Endothelial cell of umbilical vein (primary cell): ENCODE data around the gene KIRREL1. TPM values are rescaled to one million over a fixed set of nuclear protein-coding genes. Genes with fewer than 3 reads are reported as not detected.
A peak's percentile ranks its signal among the peaks of the same experiment; 100 is the strongest.

Experiments
- BruUV-seq: library from RNA; stranded (reverse); fragments of 400-500 nt; replicated peaks from 2 replicates; lab custom pipeline; 2021; lab: Mats Ljungman, UMichigan
- CTCF ChIA-PET: fragments of 300-600, 350-600 bp; sonication (Branson Sonifier 250); formaldehyde crosslinking; loops from one replicate; lab custom pipeline; 2021; ENCODE audit warnings: antibody characterized with exemption, inconsistent platforms; lab: Charles Lee
- POLR2A ChIA-PET: fragments of 300-600, 350-600 bp; sonication (Branson Sonifier 250); formaldehyde crosslinking; loops from one replicate; lab custom pipeline; 2021; ENCODE audit warnings: antibody characterized with exemption, inconsistent platforms; lab: Charles Lee
- DNase-seq: peaks from one replicate; pipeline ENCODE4 v3.0.0-alpha.2; 2011; ENCODE audit warnings: low read depth, low spot score
- FAIRE-seq: peaks from 2 replicates; lab custom pipeline; 2011; peaks lifted over from hg19 to GRCh38; lab: Jason Lieb, UNC
- H2AFZ ChIP-seq: 2 replicates; pipeline ENCODE4 v1.6.0; 2012; ENCODE audit warnings: low read depth, low read length, control low read depth, inconsistent platforms
- H3K27ac ChIP-seq: 2 replicates; pipeline ENCODE4 v1.5.1; 2011; ENCODE audit warnings: low read depth, mild to moderate bottlenecking, control low read depth, low read length, moderate library complexity; ENCODE audit not compliant: insufficient read depth
- H3K27me3 ChIP-seq, 2 experiments: 2 replicates each; pipeline versions ENCODE4 v1.6.0 to v1.6.1; 2011; ENCODE audit warnings: low read length in 2 of 2, mixed read lengths in 1 of 2; ENCODE audit not compliant: control insufficient read depth in 2 of 2, insufficient read depth in 2 of 2
- H3K36me3 ChIP-seq, 2 experiments: 2 replicates in 1 of 2; 3 replicates in 1 of 2; pipeline ENCODE4 v1.5.1; 2011; ENCODE audit warnings: low read length in 2 of 2, mild to moderate bottlenecking in 1 of 2, moderate library complexity in 1 of 2; ENCODE audit not compliant: control insufficient read depth in 2 of 2, insufficient read depth in 2 of 2; ENCODE audit errors: extremely low read depth in 1 of 2
- H3K4me1 ChIP-seq: 3 replicates; pipeline ENCODE4 v1.5.1; 2011; ENCODE audit warnings: mild to moderate bottlenecking, low read length; ENCODE audit not compliant: control insufficient read depth, insufficient read depth; ENCODE audit errors: extremely low read depth
- H3K4me2 ChIP-seq: 2 replicates; pipeline ENCODE4 v1.6.1; 2011; ENCODE audit warnings: low read length, control low read depth, mixed read lengths; ENCODE audit not compliant: insufficient read depth
- H3K4me3 ChIP-seq, 3 experiments: fragments of 200-600 bp in 1 of 3; sonication (generic), shearing (Covaris generic) in 1 of 3; replicated peaks in 1 of 3; 2 replicates each; pipeline ENCODE4 v1.5.1; 2011 to 2016; ENCODE audit warnings: control low read depth in 3 of 3, low read length in 3 of 3, mild to moderate bottlenecking in 2 of 3, inconsistent platforms in 1 of 3, low read depth in 1 of 3, moderate library complexity in 1 of 3; ENCODE audit not compliant: insufficient read depth in 1 of 3
- H3K79me2 ChIP-seq: 2 replicates; pipeline ENCODE4 v1.6.0; 2012; ENCODE audit warnings: low read length, inconsistent platforms; ENCODE audit not compliant: control insufficient read depth, insufficient read depth
- H3K9ac ChIP-seq: replicated peaks from 2 replicates; pipeline ENCODE3; 2011; ENCODE audit warnings: low read length, control low read depth; ENCODE audit not compliant: insufficient read depth; ENCODE audit errors: extremely low read depth
- H3K9me1 ChIP-seq: replicated peaks from 3 replicates; pipeline ENCODE4 v1.6.0; 2011; ENCODE audit warnings: mild to moderate bottlenecking, low read length; ENCODE audit not compliant: control insufficient read depth, insufficient read depth; ENCODE audit errors: extremely low read depth
- H3K9me3 ChIP-seq: replicated peaks from 2 replicates; pipeline ENCODE4 v1.5.1; 2012; ENCODE audit warnings: low read length, inconsistent platforms; ENCODE audit not compliant: control insufficient read depth, insufficient read depth
- H4K20me1 ChIP-seq: replicated peaks from 2 replicates; pipeline ENCODE3; 2011; ENCODE audit warnings: mild to moderate bottlenecking, low read length; ENCODE audit not compliant: control insufficient read depth, insufficient read depth; ENCODE audit errors: extremely low read depth
- EZH2 ChIP-seq: IDR thresholded peaks from 2 replicates; pipeline ENCODE4 v1.6.1; 2012; ENCODE audit warnings: borderline replicate concordance, low read depth, mild to moderate bottlenecking, moderate library complexity, low read length, inconsistent platforms; ENCODE audit not compliant: severe bottlenecking
- FOS ChIP-seq: IDR thresholded peaks from 2 replicates; pipeline ENCODE4 v1.6.1; 2011; ENCODE audit warnings: mild to moderate bottlenecking, low read length, moderate library complexity, borderline replicate concordance; ENCODE audit not compliant: insufficient read depth
- GATA2 ChIP-seq: IDR thresholded peaks from 2 replicates; pipeline ENCODE4 v1.7.0; 2011; ENCODE audit warnings: low read depth, mild to moderate bottlenecking, moderate library complexity, mixed read lengths, low read length; ENCODE audit not compliant: insufficient read length, insufficient read depth
- JUN ChIP-seq: IDR thresholded peaks from 2 replicates; pipeline ENCODE4 v1.6.1; 2011; ENCODE audit warnings: borderline replicate concordance, low read depth; ENCODE audit not compliant: insufficient read length, insufficient read depth
- MYC ChIP-seq: IDR thresholded peaks from one replicate; pipeline ENCODE4 v1.6.1; 2011; ENCODE audit warnings: mild to moderate bottlenecking, low read depth, low read length
- POLR2A ChIP-seq: IDR thresholded peaks from 2 replicates; pipeline ENCODE4 v1.6.1; 2012; ENCODE audit warnings: low read depth, mild to moderate bottlenecking, control low read depth, low read length
- POLR2AphosphoS5 ChIP-seq: IDR thresholded peaks from 2 replicates; pipeline ENCODE4 v1.6.1; 2012; ENCODE audit warnings: low read depth, mild to moderate bottlenecking, control low read depth, low read length, moderate library complexity; ENCODE audit not compliant: insufficient read depth
- dilution Hi-C: fragments of 300-500 bp; cut with MboI; formaldehyde crosslinking; loops from one replicate; pipeline ENCODE4 v1.15.0; 2019; ENCODE audit warnings: low sequenced_read_pairs; ENCODE audit not compliant: extremely low pct_ligation_motif_present
- intact Hi-C: fragments of 100-400 bp; cut with micrococcal nuclease; formaldehyde crosslinking; loops from one replicate; pipeline ENCODE4 v1.10.0; 2022
- polyA plus RNA-seq, 4 experiments: library from polyadenylated mRNA; depleted of rRNA in 3 of 4; stranded (reverse) in 3 of 4; unstranded in 1 of 4; fragments of >200 nt; gene quantifications; 2 replicates each; pipeline versions ENCODE4 v1.2.1 to v1.2.3, GENCODE V29; 2011 to 2012; ENCODE audit warnings: missing spikeins in 1 of 4
- total RNA-seq: library from RNA; stranded (reverse); gene quantifications from 2 replicates; pipeline ENCODE4 v1.2.3, GENCODE V29; 2021
- TF ChIP-seq, protein P1 (sequence below): IDR thresholded peaks from 2 replicates; pipeline ENCODE4 v1.6.1; 2011; ENCODE audit not compliant: insufficient read depth, insufficient read length
- TF ChIP-seq, protein P2 (sequence below), 2 donors: IDR thresholded peaks; 1 replicate in 1 of 2; 2 replicates in 1 of 2; pipeline ENCODE4 v1.5.1; 2011; ENCODE audit warnings: low read length in 2 of 2, mild to moderate bottlenecking in 2 of 2, moderate library complexity in 2 of 2, control low read depth in 1 of 2, inconsistent platforms in 1 of 2, low read depth in 1 of 2; ENCODE audit not compliant: insufficient read depth in 1 of 2; ENCODE audit errors: extremely low read depth in 1 of 2

Gene KIRREL1
- total and polyA plus RNA-seq, 2 donors (not counting 3 experiments of a cell fraction or from before 2014, with no cell fraction given), result 35.6 to 57.6 TPM

DNA sequence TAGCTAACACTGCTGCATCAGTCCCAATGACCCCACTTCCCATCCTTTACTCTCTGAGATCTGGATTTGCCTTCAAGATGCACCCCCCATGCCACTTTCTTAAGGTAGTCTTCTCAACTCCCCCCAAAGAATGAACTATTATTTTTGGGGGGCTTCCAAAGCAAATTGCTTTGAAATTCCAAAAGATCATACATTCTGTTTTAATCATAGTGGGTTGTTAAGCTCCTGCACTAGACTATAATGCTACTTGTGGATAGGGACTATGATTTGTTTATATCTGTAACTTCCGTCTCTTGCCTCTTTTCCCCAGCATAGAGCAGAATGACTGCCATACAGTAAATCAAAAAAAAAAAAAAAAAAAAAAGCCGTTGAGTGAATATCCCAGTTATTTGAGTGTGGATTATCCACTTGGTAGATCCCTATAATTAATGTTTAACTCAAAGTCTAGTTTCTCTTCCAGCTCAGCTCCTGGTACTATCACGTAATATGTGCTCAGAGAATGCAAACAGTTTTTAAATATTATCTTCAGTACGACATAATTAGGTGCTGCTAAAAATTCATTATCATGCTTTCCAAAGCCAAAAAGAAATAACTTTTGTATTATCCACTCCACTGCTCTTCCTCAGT lies 26.9 kb downstream of the KIRREL1 start:
- H3K27me3 ChIP-seq, result no peaks in the 10 kb centered on the region
- peak overlapping the region; percentile 95 for H3K27ac ChIP-seq
- no TSS peak for BruUV-seq
- peak overlapping the region; percentile 81 for H3K4me2 ChIP-seq
- dilution Hi-C loops, result no loop called here
- H3K9me1 ChIP-seq, result no peaks in the 10 kb centered on the region
- H3K9me3 ChIP-seq, result no peaks in the 10 kb centered on the region
- intact Hi-C loops, result loop anchor here (1.0 kb wide), 1 partner anchor 12 kb away; no protein-coding TSS in a partner anchor
- H4K20me1 ChIP-seq, result no peaks in the 10 kb centered on the region
- POLR2A ChIA-PET, result interaction anchor here (0.8 to 2.2 kb wide), 5 partner anchors 9 to 28 kb away, joined by 3 to 12 read pairs (median 5); no protein-coding TSS in a partner anchor
- peaks cover 34% of the 10 kb centered on the region for H3K79me2 ChIP-seq
- no peaks in the 10 kb centered on the region for H3K36me3 ChIP-seq
- H2AFZ ChIP-seq, result no peak overlapping the region
- H3K4me3 ChIP-seq, result no peak overlapping the region
- CTCF ChIA-PET, result interaction anchor here (0.8 to 5.6 kb wide), 11 partner anchors 10 to 72 kb away, joined by 3 to 72 read pairs (median 3); partner anchors contain the start of gene KIRREL1
- no peak for TF ChIP-seq POLR2AphosphoS5
- no peak for TF ChIP-seq EZH2
- no peak for TF ChIP-seq FOS
- TF ChIP-seq MYC, result no peak
- no peak for TF ChIP-seq POLR2A
- TF ChIP-seq, protein P1, sequence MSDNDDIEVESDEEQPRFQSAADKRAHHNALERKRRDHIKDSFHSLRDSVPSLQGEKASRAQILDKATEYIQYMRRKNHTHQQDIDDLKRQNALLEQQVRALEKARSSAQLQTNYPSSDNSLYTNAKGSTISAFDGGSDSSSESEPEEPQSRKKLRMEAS, result no peak
- TF ChIP-seq GATA2, result no peak
- TF ChIP-seq, protein P2, sequence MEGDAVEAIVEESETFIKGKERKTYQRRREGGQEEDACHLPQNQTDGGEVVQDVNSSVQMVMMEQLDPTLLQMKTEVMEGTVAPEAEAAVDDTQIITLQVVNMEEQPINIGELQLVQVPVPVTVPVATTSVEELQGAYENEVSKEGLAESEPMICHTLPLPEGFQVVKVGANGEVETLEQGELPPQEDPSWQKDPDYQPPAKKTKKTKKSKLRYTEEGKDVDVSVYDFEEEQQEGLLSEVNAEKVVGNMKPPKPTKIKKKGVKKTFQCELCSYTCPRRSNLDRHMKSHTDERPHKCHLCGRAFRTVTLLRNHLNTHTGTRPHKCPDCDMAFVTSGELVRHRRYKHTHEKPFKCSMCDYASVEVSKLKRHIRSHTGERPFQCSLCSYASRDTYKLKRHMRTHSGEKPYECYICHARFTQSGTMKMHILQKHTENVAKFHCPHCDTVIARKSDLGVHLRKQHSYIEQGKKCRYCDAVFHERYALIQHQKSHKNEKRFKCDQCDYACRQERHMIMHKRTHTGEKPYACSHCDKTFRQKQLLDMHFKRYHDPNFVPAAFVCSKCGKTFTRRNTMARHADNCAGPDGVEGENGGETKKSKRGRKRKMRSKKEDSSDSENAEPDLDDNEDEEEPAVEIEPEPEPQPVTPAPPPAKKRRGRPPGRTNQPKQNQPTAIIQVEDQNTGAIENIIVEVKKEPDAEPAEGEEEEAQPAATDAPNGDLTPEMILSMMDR (IDR thresholded peaks at IDR 0.05; ENCODE audit: extremely low read depth in 1 of 2, insufficient read depth in 1 of 2, low read depth in 1 of 2, low read length in 2 of 2), result no peak
- TF ChIP-seq JUN, result no peak
- FAIRE-seq (peak; percentile 64), DNase-seq (no peak)
- H3K4me1 ChIP-seq, result peaks cover 53% of the 10 kb centered on the region
- H3K9ac ChIP-seq, result peak overlapping the region; percentile 88
